ENCODE data around the gene ZBTB20.

Gene ZBTB20

GRCh38 chr3:114595522-114596028 lies 551.5 kb downstream of the ZBTB20 start:
- no peak for DNase-seq (ENCODE audit: low read depth)
- no peak for TF ChIP-seq CTCF (conservative IDR thresholded peaks at IDR 0.05; ENCODE audit: low read depth, low read length)
- no peak overlapping the region for H3K4me3 ChIP-seq (ENCODE audit: low read length)

- no peak for DNase-seq (ENCODE audit: low read depth)
- no peak for TF ChIP-seq CTCF (conservative IDR thresholded peaks at IDR 0.05; ENCODE audit: low read depth, low read length)
- H3K4me3 ChIP-seq (ENCODE audit: low read length) = no peak overlapping the region
Measured at GRCh38 chr3:114590309-114591047, 556.6 kb downstream of the ZBTB20 start.

- H3K4me3 ChIP-seq (ENCODE audit: low read length) = no peak overlapping the region
- TF ChIP-seq CTCF (conservative IDR thresholded peaks at IDR 0.05; ENCODE audit: low read depth, low read length) = no peak
- no peak for DNase-seq (ENCODE audit: low read depth)
Measured at GRCh38 chr3:114587986-114588385, 559.1 kb downstream of the ZBTB20 start.

- H3K4me3 ChIP-seq (ENCODE audit: low read length) = no peak overlapping the region
- no peak for TF ChIP-seq CTCF (conservative IDR thresholded peaks at IDR 0.05; ENCODE audit: low read depth, low read length)
- DNase-seq (ENCODE audit: low read depth) = no peak
Measured at GRCh38 chr3:114586119-114586518, 561.0 kb downstream of the ZBTB20 start.

GRCh38 chr3:114585687-114586086 lies 561.4 kb downstream of the ZBTB20 start:
- H3K4me3 ChIP-seq (ENCODE audit: low read length) = no peak overlapping the region
- TF ChIP-seq CTCF (conservative IDR thresholded peaks at IDR 0.05; ENCODE audit: low read depth, low read length) = no peak
- DNase-seq (ENCODE audit: low read depth) = no peak

GRCh38 chr3:114584734-114585371 lies 562.2 kb downstream of the ZBTB20 start:
- no peak for DNase-seq (ENCODE audit: low read depth)
- no peak overlapping the region for H3K4me3 ChIP-seq (ENCODE audit: low read length)
- TF ChIP-seq CTCF (conservative IDR thresholded peaks at IDR 0.05; ENCODE audit: low read depth, low read length) = no peak

- no peak for TF ChIP-seq CTCF (conservative IDR thresholded peaks at IDR 0.05; ENCODE audit: low read depth, low read length)
- H3K4me3 ChIP-seq (ENCODE audit: low read length) = no peak overlapping the region
- no peak for DNase-seq (ENCODE audit: low read depth)
Measured at GRCh38 chr3:114582929-114583328, 564.2 kb downstream of the ZBTB20 start.
